AG10803 (cell line): ENCODE measurements around the gene UST.

Source experiments
- DNase-seq: peaks from one replicate; pipeline ENCODE4 v3.0.0; 2010; ENCODE audit warnings: low read depth
- H3K4me3 ChIP-seq: 2 replicates; pipeline ENCODE4 v1.5.1; 2011; ENCODE audit warnings: mild to moderate bottlenecking, low read length, control low read depth
- CTCF ChIP-seq: conservative IDR thresholded peaks from 2 replicates; pipeline ENCODE4 v1.5.1; 2011; ENCODE audit warnings: mild to moderate bottlenecking, low read length, control low read depth, inconsistent platforms

The UST gene

GRCh38 chr6:149013586-149014344 lies 266.9 kb downstream of the UST start:
- no peak overlapping the region for H3K4me3 ChIP-seq
- DNase-seq, result no peak

GRCh38 chr6:149014631-149015534 lies 268.1 kb downstream of the UST start:
- peak; percentile 62 for DNase-seq
- no peak overlapping the region for H3K4me3 ChIP-seq
- TF ChIP-seq CTCF, result no peak

More at GRCh38 chr6:149013586-149014344, 266.9 kb downstream of the UST start:
- TF ChIP-seq CTCF, result no peak

GRCh38 chr6:149015535-149016525 lies 269.0 kb downstream of the UST start:
- no peak for TF ChIP-seq CTCF
- no peak for DNase-seq
- H3K4me3 ChIP-seq, result no peak overlapping the region

- H3K4me3 ChIP-seq, result no peak overlapping the region
- no peak for DNase-seq
- no peak for TF ChIP-seq CTCF
These were observed 269.9 kb downstream of the UST start for GRCh38 chr6:149016716-149017115.

- no peak for DNase-seq
- H3K4me3 ChIP-seq, result no peak overlapping the region
- TF ChIP-seq CTCF, result no peak
These were observed 273.5 kb downstream of the UST start for GRCh38 chr6:149020319-149020718.

- TF ChIP-seq CTCF, result no peak
- no peak for DNase-seq
- no peak overlapping the region for H3K4me3 ChIP-seq
These were observed 277.5 kb downstream of the UST start for GRCh38 chr6:149024361-149024760.
